Common myeloid progenitor, CD34-positive (primary cell): ENCODE results near the gene CLEC16A.

Experiments used
- CTCF ChIA-PET: fragments of 350-600 bp; sonication (Branson Sonifier 250); formaldehyde crosslinking; loops from one replicate; lab custom pipeline; 2021; ENCODE audit warnings: antibody characterized with exemption; lab: Charles Lee
- POLR2A ChIA-PET: fragments of 350-600 bp; sonication (Branson Sonifier 250); formaldehyde crosslinking; loops from one replicate; lab custom pipeline; 2021; ENCODE audit warnings: antibody characterized with exemption; lab: Charles Lee
- DNase-seq, 3 donors: peaks; one replicate each; pipeline versions ENCODE4 v3.0.0 to v3.0.0-alpha.2; 2013
- H3K27ac ChIP-seq, 2 experiments: 1 replicate in 1 of 2; 2 replicates in 1 of 2; pipeline ENCODE4 v1.7.0; 2013; ENCODE audit warnings: inconsistent platforms in 2 of 2, low read length in 2 of 2, mild to moderate bottlenecking in 2 of 2, low read depth in 1 of 2, moderate library complexity in 1 of 2; ENCODE audit not compliant: severe bottlenecking in 2 of 2, insufficient read depth in 1 of 2, poor library complexity in 1 of 2
- H3K27me3 ChIP-seq, 5 experiments: replicated peaks in 2 of 5; 1 replicate in 3 of 5; 2 replicates in 2 of 5; pipeline versions ENCODE4 v1.6.1 to v1.7.0; 2013; ENCODE audit warnings: low read length in 4 of 5, mild to moderate bottlenecking in 2 of 5, moderate library complexity in 2 of 5, inconsistent platforms in 1 of 5; ENCODE audit not compliant: insufficient read depth in 5 of 5, control insufficient read depth in 4 of 5
- H3K36me3 ChIP-seq, 4 experiments: 1 replicate in 2 of 4; 2 replicates in 2 of 4; pipeline versions ENCODE4 v1.6.1 to v1.7.0; 2013; ENCODE audit warnings: low read length in 3 of 4, control low read depth in 1 of 4, mild to moderate bottlenecking in 1 of 4; ENCODE audit not compliant: control insufficient read depth in 4 of 4, insufficient read depth in 4 of 4
- H3K4me1 ChIP-seq, 4 experiments: 1 replicate in 3 of 4; 2 replicates in 1 of 4; pipeline versions ENCODE4 v1.6.1 to v1.7.1; 2013; ENCODE audit warnings: low read length in 3 of 4, mild to moderate bottlenecking in 3 of 4, control low read depth in 1 of 4, inconsistent platforms in 1 of 4, moderate library complexity in 1 of 4; ENCODE audit not compliant: control insufficient read depth in 4 of 4, insufficient read depth in 4 of 4; ENCODE audit errors: control extremely low read depth in 1 of 4
- H3K4me3 ChIP-seq, 7 experiments: 1 replicate in 4 of 7; 2 replicates in 3 of 7; pipeline versions ENCODE4 v1.5.1 to v1.7.0; 2013; ENCODE audit warnings: mild to moderate bottlenecking in 7 of 7, low read length in 6 of 7, moderate library complexity in 6 of 7, inconsistent platforms in 2 of 7, low read depth in 2 of 7, control low read depth in 1 of 7; ENCODE audit not compliant: insufficient read depth in 4 of 7, control insufficient read depth in 1 of 7; ENCODE audit errors: extremely low read depth in 1 of 7
- H3K9me3 ChIP-seq, 5 experiments: 1 replicate in 4 of 5; 2 replicates in 1 of 5; pipeline versions ENCODE4 v1.6.1 to v1.7.1; 2013; ENCODE audit warnings: low read length in 4 of 5, mild to moderate bottlenecking in 2 of 5, inconsistent platforms in 1 of 5, low read depth in 1 of 5, moderate library complexity in 1 of 5; ENCODE audit not compliant: control insufficient read depth in 4 of 5, insufficient read depth in 2 of 5; ENCODE audit errors: control extremely low read depth in 1 of 5
- WGBS: methylation state at CpG from one replicate; pipeline ENCODE4 v1.1.5; 2013; ENCODE audit not compliant: insufficient coverage; 5-methylcytosine and 5-hydroxymethylcytosine counted together

Gene CLEC16A

DNA sequence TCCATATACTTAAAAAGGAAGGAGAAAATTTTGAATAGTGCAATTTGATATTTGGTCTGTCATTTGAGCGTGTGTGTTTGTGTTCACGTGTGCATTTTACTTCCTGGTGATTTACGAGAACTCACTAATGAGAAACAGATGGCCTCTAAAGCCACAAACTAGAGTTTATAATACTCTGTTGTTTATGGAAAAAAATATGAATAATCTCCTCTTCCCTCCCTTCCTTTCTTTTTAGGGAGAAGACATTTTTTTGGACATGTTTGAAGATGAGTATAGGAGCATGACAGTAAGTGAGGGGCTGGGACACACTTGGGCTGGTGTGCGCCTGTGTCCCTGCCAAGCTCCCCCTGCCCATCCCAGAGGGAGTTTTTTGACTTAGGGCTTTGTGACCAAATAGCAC lies 102.7 kb downstream of the CLEC16A start:
- peak in 2 of 3 donors; percentile 38 to 45 for DNase-seq
- H3K27ac ChIP-seq, result no peak overlapping the region
- 100% methylated on average over 1 of the region's 4 CpGs for WGBS
- CTCF ChIA-PET, result interaction anchor here (1.7 kb wide), 1 partner anchor 45 kb away, joined by 5 read pairs; no protein-coding TSS in a partner anchor
- H3K27me3 ChIP-seq, result peaks cover 0 to 3% (median 0%) of the 10 kb centered on the region in 5 experiments
- peaks cover 6 to 27% (median 16%) of the 10 kb centered on the region in 4 experiments for H3K36me3 ChIP-seq
- POLR2A ChIA-PET, result no interaction called here
- peaks cover 11 to 47% (median 29%) of the 10 kb centered on the region in 4 experiments for H3K4me1 ChIP-seq
- H3K4me3 ChIP-seq, result no peak overlapping the region
- no peaks in the 10 kb centered on the region for H3K9me3 ChIP-seq

DNA sequence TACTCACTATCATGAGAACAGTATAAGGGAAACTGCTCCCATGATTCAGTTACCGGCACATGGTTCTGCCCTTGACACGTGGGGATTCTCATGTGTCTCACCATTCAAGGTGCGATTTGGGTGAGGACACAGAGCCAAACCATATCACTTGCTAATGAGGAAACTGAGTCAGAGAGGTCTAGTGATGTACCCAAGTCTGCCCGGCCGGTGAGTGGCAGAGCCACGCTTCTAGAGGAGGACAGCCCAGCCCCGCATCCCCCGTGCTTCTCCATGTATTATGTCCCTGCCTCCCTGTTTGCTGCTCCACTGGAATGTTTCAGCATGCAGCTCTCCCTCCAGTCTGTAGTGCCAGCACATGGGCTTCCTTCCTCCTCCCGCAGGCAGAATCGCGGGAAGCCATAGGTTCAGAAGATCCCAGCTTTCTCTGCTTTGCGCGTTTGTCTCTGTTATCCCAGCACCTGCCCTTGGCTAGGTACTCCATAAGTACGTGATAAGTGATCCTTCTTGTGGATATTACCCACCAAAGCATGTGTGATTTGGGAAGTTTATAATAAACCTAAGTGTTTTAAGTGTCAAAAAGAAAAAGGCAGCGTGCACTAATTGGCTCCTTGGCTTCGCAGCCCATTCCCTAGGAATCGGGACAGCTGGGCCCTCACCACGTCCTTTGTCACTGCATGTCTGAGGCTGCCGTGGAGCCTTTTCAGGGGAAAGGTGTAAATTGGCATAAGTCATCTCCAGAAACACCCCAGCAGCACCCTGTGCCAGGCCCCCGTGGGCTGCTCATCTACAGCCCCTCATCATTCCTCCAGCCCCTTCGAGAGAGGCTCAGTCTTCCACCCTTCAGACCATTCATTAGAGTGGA lies 103.8 kb downstream of the CLEC16A start:
- Histone ChIP-seq H3K9me3 (no peaks in the 10 kb centered on the region), H3K4me3 (no peak overlapping the region), H3K27me3 (peaks cover 0 to 3% (median 0%) of the 10 kb centered on the region in 5 experiments), H3K27ac (no peak overlapping the region), H3K36me3 (peaks cover 2 to 22% (median 12%) of the 10 kb centered on the region in 4 experiments), H3K4me1 (peaks cover 14 to 58% (median 38%) of the 10 kb centered on the region in 4 experiments)
- ChIA-PET CTCF (interaction anchor here (0.6 to 1.8 kb wide), 4 partner anchors 10 to 61 kb away, joined by 3 to 6 read pairs (median 4); no protein-coding TSS in a partner anchor), POLR2A (no interaction called here)
- no peak for DNase-seq
- WGBS, result 97% methylated on average over 13 of the region's 21 CpGs

DNA sequence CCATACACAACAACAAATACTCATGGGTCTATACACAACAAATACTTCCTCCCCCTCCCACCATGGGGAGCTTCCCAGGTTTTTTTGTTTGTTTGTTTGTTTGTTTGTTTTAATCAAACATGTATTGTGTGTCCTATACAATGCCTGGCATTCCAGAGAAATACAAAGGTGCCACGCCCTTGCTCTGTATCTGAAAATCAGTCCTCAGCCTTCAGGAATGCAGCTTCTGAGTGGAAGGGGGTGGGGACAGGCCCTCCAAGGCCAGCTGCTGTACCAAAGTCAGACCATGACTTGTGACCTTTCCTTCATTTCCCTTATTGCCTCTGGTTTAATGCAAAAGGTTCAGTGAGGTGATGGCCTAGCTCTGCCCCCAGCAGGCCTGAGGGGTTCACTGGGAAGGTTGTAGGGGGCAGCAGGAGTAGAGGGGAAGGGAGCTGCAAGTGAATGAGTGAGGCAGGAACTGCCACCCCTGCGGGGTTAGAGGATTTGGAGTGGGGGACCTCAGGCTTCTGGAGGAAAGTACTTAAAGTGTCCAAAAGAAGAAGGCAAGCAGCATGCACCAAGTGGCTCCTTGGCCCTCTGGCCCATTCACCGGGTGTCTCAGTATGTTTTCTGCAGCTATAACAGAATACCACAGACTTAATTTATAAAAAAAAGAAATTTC lies 105.2 kb downstream of the CLEC16A start:
- WGBS, result 100% methylated on average over 2 of the region's 3 CpGs
- Histone ChIP-seq H3K9me3 (no peaks in the 10 kb centered on the region), H3K36me3 (peaks cover 0 to 20% (median 6%) of the 10 kb centered on the region in 4 experiments), H3K4me1 (peaks cover 14 to 59% (median 38%) of the 10 kb centered on the region in 4 experiments), H3K27me3 (peaks cover 0 to 10% (median 3%) of the 10 kb centered on the region in 5 experiments), H3K4me3 (no peak overlapping the region), H3K27ac (no peak overlapping the region)
- CTCF ChIA-PET, result interaction anchor here (1.1 to 1.8 kb wide), 5 partner anchors 9 to 248 kb away, joined by 3 to 6 read pairs (median 4); no protein-coding TSS in a partner anchor
- DNase-seq, result no peak
- POLR2A ChIA-PET, result no interaction called here

DNA sequence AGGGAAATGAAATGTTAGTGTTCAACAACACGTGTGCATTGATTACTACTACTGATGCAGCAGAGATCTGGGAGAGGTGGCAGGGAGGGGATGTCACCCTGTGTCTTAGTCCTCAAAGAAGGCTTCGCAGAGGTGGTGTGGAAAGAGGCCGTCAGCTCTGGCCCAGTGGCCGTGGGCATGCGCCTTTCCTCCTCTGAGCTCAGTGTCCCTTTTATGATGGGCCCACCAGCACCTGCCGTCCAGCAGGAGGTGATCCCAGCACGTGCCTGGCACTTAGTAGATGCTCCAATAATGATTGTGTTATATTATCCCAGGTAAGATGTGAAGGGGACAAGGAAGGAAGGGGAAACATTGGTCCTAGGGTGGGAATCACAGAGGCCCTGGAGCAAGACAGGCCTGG lies 106.2 kb downstream of the CLEC16A start:
- WGBS, result 93% methylated on average over 5 of the region's 7 CpGs
- peaks cover 14 to 59% (median 38%) of the 10 kb centered on the region in 4 experiments for H3K4me1 ChIP-seq
- CTCF ChIA-PET, result interaction anchor here (0.6 to 2.6 kb wide), 7 partner anchors 10 to 247 kb away, joined by 3 to 9 read pairs (median 4); no protein-coding TSS in a partner anchor
- H3K27ac ChIP-seq, result no peak overlapping the region
- POLR2A ChIA-PET, result interaction anchor here (0.6 to 1.6 kb wide), 2 partner anchors 24 to 85 kb away, joined by 3 read pairs; no protein-coding TSS in a partner anchor
- peaks cover 0 to 20% (median 5%) of the 10 kb centered on the region in 4 experiments for H3K36me3 ChIP-seq
- H3K4me3 ChIP-seq, result no peak overlapping the region
- peaks cover 0 to 14% (median 3%) of the 10 kb centered on the region in 5 experiments for H3K27me3 ChIP-seq
- H3K9me3 ChIP-seq, result no peaks in the 10 kb centered on the region
- no peak for DNase-seq

DNA sequence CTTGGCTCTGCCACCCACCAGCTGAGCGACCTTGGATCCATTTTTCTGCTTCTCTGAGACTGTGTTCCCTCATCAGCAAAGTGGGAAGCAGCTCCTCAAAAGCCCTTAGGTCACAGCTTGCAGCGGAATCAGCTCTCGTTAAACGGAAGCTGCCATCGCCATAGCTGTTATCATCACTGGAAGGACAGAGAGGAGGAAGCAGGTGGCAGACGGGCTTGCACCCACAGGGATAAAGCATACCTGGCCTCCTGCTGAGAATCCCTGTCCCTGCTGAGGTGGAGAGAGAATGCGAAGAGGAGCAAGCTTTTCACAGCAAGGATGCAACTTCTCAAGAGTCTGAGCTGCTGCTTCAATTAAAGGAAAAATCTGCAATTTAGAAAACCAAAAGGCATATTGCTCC lies 106.6 kb downstream of the CLEC16A start:
- Histone ChIP-seq H3K27me3 (peaks cover 0 to 14% (median 3%) of the 10 kb centered on the region in 5 experiments), H3K4me1 (peaks cover 14 to 58% (median 39%) of the 10 kb centered on the region in 4 experiments), H3K4me3 (peak overlapping the region in 1 of 7 experiments; percentile 19), H3K36me3 (peaks cover 0 to 20% (median 5%) of the 10 kb centered on the region in 4 experiments), H3K9me3 (no peaks in the 10 kb centered on the region), H3K27ac (no peak overlapping the region)
- 18% methylated on average over 7 of the region's 7 CpGs for WGBS
- POLR2A ChIA-PET, result interaction anchor here (0.6 to 1.6 kb wide), 2 partner anchors 24 to 85 kb away, joined by 3 read pairs; no protein-coding TSS in a partner anchor
- CTCF ChIA-PET, result interaction anchor here (0.5 to 2.6 kb wide), 7 partner anchors 10 to 115 kb away, joined by 3 to 9 read pairs (median 4); no protein-coding TSS in a partner anchor
- DNase-seq, result peak; percentile 25 to 70 (median 64)

DNA sequence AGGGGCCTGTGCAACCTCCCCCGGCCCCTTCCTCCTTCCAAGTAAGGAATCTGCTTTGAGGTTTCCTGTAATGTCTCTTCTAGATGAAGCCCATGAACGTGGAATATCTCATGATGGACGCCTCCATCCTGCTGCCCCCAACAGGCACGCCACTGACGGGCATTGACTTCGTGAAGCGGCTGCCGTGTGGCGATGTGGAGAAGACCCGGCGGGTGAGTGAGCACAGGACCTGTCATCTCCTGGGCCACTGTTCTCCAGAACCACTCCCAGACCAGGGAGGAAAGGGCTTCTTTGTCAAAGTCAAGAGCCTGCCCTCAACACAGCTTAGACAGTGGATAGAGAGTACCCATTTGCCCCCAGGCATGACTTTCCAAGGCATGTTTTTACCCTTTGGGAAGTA lies 107.1 kb downstream of the CLEC16A start:
- POLR2A ChIA-PET, result interaction anchor here (1.6 kb wide), 1 partner anchor 85 kb away, joined by 3 read pairs; no protein-coding TSS in a partner anchor
- CTCF ChIA-PET, result interaction anchor here (0.5 to 2.6 kb wide), 8 partner anchors 10 to 207 kb away, joined by 3 to 9 read pairs (median 4); no protein-coding TSS in a partner anchor
- 95% methylated on average over 7 of the region's 11 CpGs for WGBS
- H3K27me3 ChIP-seq, result peaks cover 0 to 14% (median 3%) of the 10 kb centered on the region in 5 experiments
- no peaks in the 10 kb centered on the region for H3K9me3 ChIP-seq
- DNase-seq, result no peak
- peak overlapping the region in 2 of 7 experiments; percentile 37 to 51 for H3K4me3 ChIP-seq
- no peak overlapping the region for H3K27ac ChIP-seq
- H3K4me1 ChIP-seq, result peaks cover 14 to 61% (median 41%) of the 10 kb centered on the region in 4 experiments
- H3K36me3 ChIP-seq, result peaks cover 0 to 18% (median 5%) of the 10 kb centered on the region in 4 experiments
